ENCODE measurements around the gene LAMA2. TPM values are rescaled to one million over a fixed set of nuclear protein-coding genes. Genes with fewer than 3 reads are reported as not detected.
A peak's percentile ranks its signal among the peaks of the same experiment; 100 is the strongest.

The LAMA2 gene
- total and polyA plus RNA-seq, 4 donors, result 6.0 to 86.5 (median 46.4) TPM

GRCh38 chr6:129494586-129494985 lies 611.6 kb downstream of the LAMA2 start:
- Histone ChIP-seq H3K27me3 (ENCODE audit: control insufficient read depth in 1 of 2, insufficient read depth in 2 of 2, low read length in 1 of 2) (no peaks in the 10 kb centered on the region), H3K9me3 (ENCODE audit: control insufficient read depth, low read length) (no peaks in the 10 kb centered on the region), H3K36me3 (ENCODE audit: control insufficient read depth in 1 of 2, insufficient read depth in 2 of 2, low read length in 1 of 2) (no peaks in the 10 kb centered on the region), H3K27ac (ENCODE audit: low read depth in 1 of 2, low read length in 2 of 2) (no peak overlapping the region), H3K4me3 (ENCODE audit: low read length in 2 of 2) (no peak overlapping the region), H3K4me1 (ENCODE audit: control insufficient read depth in 1 of 2, insufficient read depth in 2 of 2, low read length in 2 of 2) (peaks cover 0 to 2% of the 10 kb centered on the region in 2 donors)
- no peak for ATAC-seq (ENCODE audit: low FRiP score)
- no peak for DNase-seq
- intact Hi-C loops (cut with DNase I), result loop anchor here (5.0 to 10.0 kb wide), 2 partner anchors 80 to 528 kb away; no protein-coding TSS in a partner anchor

GRCh38 chr6:129495652-129496051 lies 612.7 kb downstream of the LAMA2 start:
- Histone ChIP-seq H3K4me1 (ENCODE audit: control insufficient read depth in 1 of 2, insufficient read depth in 2 of 2, low read length in 2 of 2) (peaks cover 0 to 2% of the 10 kb centered on the region in 2 donors), H3K27me3 (ENCODE audit: control insufficient read depth in 1 of 2, insufficient read depth in 2 of 2, low read length in 1 of 2) (no peaks in the 10 kb centered on the region), H3K9me3 (ENCODE audit: control insufficient read depth, low read length) (no peaks in the 10 kb centered on the region), H3K27ac (ENCODE audit: low read depth in 1 of 2, low read length in 2 of 2) (no peak overlapping the region), H3K36me3 (ENCODE audit: control insufficient read depth in 1 of 2, insufficient read depth in 2 of 2, low read length in 1 of 2) (no peaks in the 10 kb centered on the region), H3K4me3 (ENCODE audit: low read length in 2 of 2) (no peak overlapping the region)
- DNase-seq, result no peak
- intact Hi-C loops (cut with DNase I), result loop anchor here (5.0 to 10.0 kb wide), 2 partner anchors 79 to 82 kb away; no protein-coding TSS in a partner anchor
- ATAC-seq (ENCODE audit: low FRiP score), result no peak
- WGBS, 2 donors, result 75% methylated on average over 2 of the region's 2 CpGs

GRCh38 chr6:129497481-129498441 lies 614.8 kb downstream of the LAMA2 start:
- H3K27me3 ChIP-seq (ENCODE audit: control insufficient read depth in 1 of 2, insufficient read depth in 2 of 2, low read length in 1 of 2), result no peaks in the 10 kb centered on the region
- H3K27ac ChIP-seq (ENCODE audit: low read depth in 1 of 2, low read length in 2 of 2), result no peak overlapping the region
- no peaks in the 10 kb centered on the region for H3K9me3 ChIP-seq (ENCODE audit: control insufficient read depth, low read length)
- DNase-seq (no peak), ATAC-seq (ENCODE audit: low FRiP score) (no peak)
- H3K4me1 ChIP-seq (ENCODE audit: control insufficient read depth in 1 of 2, insufficient read depth in 2 of 2, low read length in 2 of 2), result peaks cover 0 to 2% of the 10 kb centered on the region in 2 donors
- H3K36me3 ChIP-seq (ENCODE audit: control insufficient read depth in 1 of 2, insufficient read depth in 2 of 2, low read length in 1 of 2), result no peaks in the 10 kb centered on the region
- 55 to 62% methylated on average over 6 of the region's 6 CpGs for WGBS, 2 donors
- intact Hi-C loops (cut with DNase I), result loop anchor here (5.0 to 10.0 kb wide), 2 partner anchors 77 to 80 kb away; no protein-coding TSS in a partner anchor
- H3K4me3 ChIP-seq (ENCODE audit: low read length in 2 of 2), result no peak overlapping the region

GRCh38 chr6:129498541-129498940 lies 615.6 kb downstream of the LAMA2 start:
- no peaks in the 10 kb centered on the region for H3K27me3 ChIP-seq (ENCODE audit: control insufficient read depth in 1 of 2, insufficient read depth in 2 of 2, low read length in 1 of 2)
- no peak overlapping the region for H3K4me3 ChIP-seq (ENCODE audit: low read length in 2 of 2)
- DNase-seq, result no peak
- peaks cover 0 to 2% of the 10 kb centered on the region in 2 donors for H3K4me1 ChIP-seq (ENCODE audit: control insufficient read depth in 1 of 2, insufficient read depth in 2 of 2, low read length in 2 of 2)
- WGBS, 2 donors, result 63 to 65% methylated on average over 2 of the region's 2 CpGs
- peak; percentile 23 for ATAC-seq (ENCODE audit: low FRiP score)
- H3K36me3 ChIP-seq (ENCODE audit: control insufficient read depth in 1 of 2, insufficient read depth in 2 of 2, low read length in 1 of 2), result no peaks in the 10 kb centered on the region
- H3K9me3 ChIP-seq (ENCODE audit: control insufficient read depth, low read length), result no peaks in the 10 kb centered on the region
- H3K27ac ChIP-seq (ENCODE audit: low read depth in 1 of 2, low read length in 2 of 2), result no peak overlapping the region
- intact Hi-C loops (cut with DNase I), result loop anchor here (5.0 to 10.0 kb wide), 2 partner anchors 76 to 79 kb away; no protein-coding TSS in a partner anchor

GRCh38 chr6:129498950-129499842 lies 616.3 kb downstream of the LAMA2 start:
- no peaks in the 10 kb centered on the region for H3K4me1 ChIP-seq (ENCODE audit: control insufficient read depth in 1 of 2, insufficient read depth in 2 of 2, low read length in 2 of 2)
- no peaks in the 10 kb centered on the region for H3K9me3 ChIP-seq (ENCODE audit: control insufficient read depth, low read length)
- intact Hi-C loops (cut with DNase I), result loop anchor here (5.0 to 10.0 kb wide), 2 partner anchors 76 to 78 kb away; no protein-coding TSS in a partner anchor
- DNase-seq, result peak in 1 of 2 donors; percentile 50
- no peak overlapping the region for H3K27ac ChIP-seq (ENCODE audit: low read depth in 1 of 2, low read length in 2 of 2)
- H3K36me3 ChIP-seq (ENCODE audit: control insufficient read depth in 1 of 2, insufficient read depth in 2 of 2, low read length in 1 of 2), result no peaks in the 10 kb centered on the region
- no peaks in the 10 kb centered on the region for H3K27me3 ChIP-seq (ENCODE audit: control insufficient read depth in 1 of 2, insufficient read depth in 2 of 2, low read length in 1 of 2)
- H3K4me3 ChIP-seq (ENCODE audit: low read length in 2 of 2), result no peak overlapping the region
- 16 to 20% methylated on average over 8 of the region's 8 CpGs for WGBS, 2 donors
- ATAC-seq (ENCODE audit: low FRiP score), result peak; percentile 81

GRCh38 chr6:129499843-129500219 lies 616.9 kb downstream of the LAMA2 start:
- DNase-seq (no peak), ATAC-seq (ENCODE audit: low FRiP score) (no peak)
- Histone ChIP-seq H3K36me3 (ENCODE audit: control insufficient read depth in 1 of 2, insufficient read depth in 2 of 2, low read length in 1 of 2) (no peaks in the 10 kb centered on the region), H3K27ac (ENCODE audit: low read depth in 1 of 2, low read length in 2 of 2) (no peak overlapping the region), H3K4me1 (ENCODE audit: control insufficient read depth in 1 of 2, insufficient read depth in 2 of 2, low read length in 2 of 2) (no peaks in the 10 kb centered on the region), H3K9me3 (ENCODE audit: control insufficient read depth, low read length) (no peaks in the 10 kb centered on the region), H3K27me3 (ENCODE audit: control insufficient read depth in 1 of 2, insufficient read depth in 2 of 2, low read length in 1 of 2) (no peaks in the 10 kb centered on the region), H3K4me3 (ENCODE audit: low read length in 2 of 2) (no peak overlapping the region)
- WGBS, 2 donors, result 93 to 94% methylated on average over 4 of the region's 4 CpGs
- intact Hi-C loops (cut with DNase I), result loop anchor here (5.0 to 10.0 kb wide), 2 partner anchors 75 to 77 kb away; no protein-coding TSS in a partner anchor

- DNase-seq (peak; percentile 60 to 78), ATAC-seq (ENCODE audit: low FRiP score) (no peak)
- WGBS, 2 donors, result 63 to 64% methylated on average over 13 of the region's 13 CpGs
- no peaks in the 10 kb centered on the region for H3K9me3 ChIP-seq (ENCODE audit: control insufficient read depth, low read length)
- H3K36me3 ChIP-seq (ENCODE audit: control insufficient read depth in 1 of 2, insufficient read depth in 2 of 2, low read length in 1 of 2), result no peaks in the 10 kb centered on the region
- no peaks in the 10 kb centered on the region for H3K27me3 ChIP-seq (ENCODE audit: control insufficient read depth in 1 of 2, insufficient read depth in 2 of 2, low read length in 1 of 2)
- intact Hi-C loops (cut with DNase I), result no loop called here
- H3K27ac ChIP-seq (ENCODE audit: low read depth in 1 of 2, low read length in 2 of 2), result no peak overlapping the region
- no peak overlapping the region for H3K4me3 ChIP-seq (ENCODE audit: low read length in 2 of 2)
- H3K4me1 ChIP-seq (ENCODE audit: control insufficient read depth in 1 of 2, insufficient read depth in 2 of 2, low read length in 2 of 2), result no peaks in the 10 kb centered on the region
Observed at GRCh38 chr6:129500958-129501739, 618.2 kb downstream of the LAMA2 start.
